HG03378 (cell line): ENCODE data around the gene EIF4E3.

Experiments
- ATAC-seq: cut with Tn5 transposase; IDR thresholded peaks from one replicate; pipeline ENCODE4 v1.9.1; 2021; ENCODE audit warnings: mild to moderate bottlenecking, moderate library complexity; ENCODE audit not compliant: unreplicated experiment

Gene EIF4E3

GRCh38 chr3:71692139-71692538 lies 33.1 kb downstream of the EIF4E3 start:
- ATAC-seq, result no peak

GRCh38 chr3:71690341-71690841 lies 34.8 kb downstream of the EIF4E3 start:
- ATAC-seq, result no peak

GRCh38 chr3:71689291-71689690 lies 35.9 kb downstream of the EIF4E3 start:
- no peak for ATAC-seq

- no peak for ATAC-seq
Measured at GRCh38 chr3:71688121-71688520, 37.1 kb downstream of the EIF4E3 start.

GRCh38 chr3:71685686-71686085 lies 39.5 kb downstream of the EIF4E3 start:
- ATAC-seq, result no peak

GRCh38 chr3:71684757-71685386 lies 40.3 kb downstream of the EIF4E3 start:
- ATAC-seq, result no peak

- no peak for ATAC-seq
Measured at GRCh38 chr3:71684046-71684756, 41.0 kb downstream of the EIF4E3 start.

GRCh38 chr3:71681224-71681668 lies 44.0 kb downstream of the EIF4E3 start:
- no peak for ATAC-seq

- ATAC-seq, result no peak
Measured at GRCh38 chr3:71680603-71681002, 44.6 kb downstream of the EIF4E3 start.

GRCh38 chr3:71676931-71677330 lies 48.3 kb downstream of the EIF4E3 start:
- ATAC-seq, result no peak

GRCh38 chr3:71673486-71673885 lies 51.7 kb downstream of the EIF4E3 start:
- no peak for ATAC-seq

GRCh38 chr3:71672807-71673206 lies 52.4 kb downstream of the EIF4E3 start:
- no peak for ATAC-seq

GRCh38 chr3:71672340-71672739 lies 52.9 kb downstream of the EIF4E3 start:
- no peak for ATAC-seq

- no peak for ATAC-seq
Measured at GRCh38 chr3:71671216-71671845, 53.9 kb downstream of the EIF4E3 start.

GRCh38 chr3:71662568-71662967 lies 62.6 kb downstream of the EIF4E3 start:
- ATAC-seq, result no peak

- ATAC-seq, result no peak
Measured at GRCh38 chr3:71662056-71662455, 63.1 kb downstream of the EIF4E3 start.

GRCh38 chr3:71659864-71660591 lies 65.2 kb downstream of the EIF4E3 start:
- ATAC-seq, result no peak

- ATAC-seq, result no peak
Measured at GRCh38 chr3:71657831-71658530, 67.2 kb downstream of the EIF4E3 start.

- no peak for ATAC-seq
Measured at GRCh38 chr3:71655061-71655460, 70.1 kb downstream of the EIF4E3 start.

GRCh38 chr3:71653414-71653807 lies 71.8 kb downstream of the EIF4E3 start:
- no peak for ATAC-seq
